Measurements from ENCODE around the gene MARCHF9. TPM values are rescaled to one million over a fixed set of nuclear protein-coding genes. Genes with fewer than 3 reads are reported as not detected.

The MARCHF9 gene
- total and polyA plus RNA-seq, 11 donors = 11.3 to 18.9 (median 13.6) TPM

DNA sequence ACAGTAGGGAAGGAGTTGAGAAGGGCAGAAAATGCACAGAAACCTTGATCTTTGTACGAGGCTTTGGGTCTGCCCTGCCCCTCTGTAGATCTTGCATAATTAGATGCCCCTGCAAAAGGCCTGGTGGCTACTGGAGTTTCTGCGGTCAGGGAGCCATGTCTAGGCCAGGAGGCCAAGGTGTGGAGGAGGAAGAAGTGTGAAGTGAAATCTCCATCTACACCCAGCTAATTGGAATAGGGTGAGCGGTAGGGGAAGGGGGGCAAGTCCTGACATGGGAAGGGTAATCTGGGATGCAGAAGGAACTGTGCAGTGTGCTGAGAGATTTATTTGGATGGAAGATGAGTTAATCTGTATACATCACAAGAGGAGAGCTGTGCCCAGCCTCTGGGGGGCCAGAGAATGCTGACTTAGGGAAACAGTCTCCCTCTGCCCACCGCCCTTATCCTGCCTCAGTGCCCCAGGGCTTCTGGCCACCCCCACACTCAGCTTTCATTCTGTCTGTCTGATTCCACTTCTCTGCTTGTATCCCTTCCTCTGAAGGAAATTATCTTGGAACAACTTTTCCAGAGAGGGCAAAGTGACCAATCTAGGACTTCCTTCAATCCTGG is 6.6 kb downstream of the MARCHF9 start:
- TF ChIP-seq, protein P1, sequence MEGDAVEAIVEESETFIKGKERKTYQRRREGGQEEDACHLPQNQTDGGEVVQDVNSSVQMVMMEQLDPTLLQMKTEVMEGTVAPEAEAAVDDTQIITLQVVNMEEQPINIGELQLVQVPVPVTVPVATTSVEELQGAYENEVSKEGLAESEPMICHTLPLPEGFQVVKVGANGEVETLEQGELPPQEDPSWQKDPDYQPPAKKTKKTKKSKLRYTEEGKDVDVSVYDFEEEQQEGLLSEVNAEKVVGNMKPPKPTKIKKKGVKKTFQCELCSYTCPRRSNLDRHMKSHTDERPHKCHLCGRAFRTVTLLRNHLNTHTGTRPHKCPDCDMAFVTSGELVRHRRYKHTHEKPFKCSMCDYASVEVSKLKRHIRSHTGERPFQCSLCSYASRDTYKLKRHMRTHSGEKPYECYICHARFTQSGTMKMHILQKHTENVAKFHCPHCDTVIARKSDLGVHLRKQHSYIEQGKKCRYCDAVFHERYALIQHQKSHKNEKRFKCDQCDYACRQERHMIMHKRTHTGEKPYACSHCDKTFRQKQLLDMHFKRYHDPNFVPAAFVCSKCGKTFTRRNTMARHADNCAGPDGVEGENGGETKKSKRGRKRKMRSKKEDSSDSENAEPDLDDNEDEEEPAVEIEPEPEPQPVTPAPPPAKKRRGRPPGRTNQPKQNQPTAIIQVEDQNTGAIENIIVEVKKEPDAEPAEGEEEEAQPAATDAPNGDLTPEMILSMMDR (IDR thresholded peaks at IDR 0.05) = no peak
- ATAC-seq (no peak), DNase-seq (no peak)
- no peaks in the 10 kb centered on the region for H3K9me3 ChIP-seq
- intact Hi-C loops (cut with DNase I) = no loop called here
- H3K36me3 ChIP-seq = peaks cover 0 to 23% (median 15%) of the 10 kb centered on the region in 9 donors
- H3K4me3 ChIP-seq = no peak overlapping the region
- H3K27ac ChIP-seq = no peak overlapping the region
- WGBS, 4 donors = 89 to 95% (median 93%) methylated on average over 4 of the region's 4 CpGs
- peaks cover 9 to 44% (median 34%) of the 10 kb centered on the region in 9 donors for H3K27me3 ChIP-seq
- peaks cover 8 to 32% (median 20%) of the 10 kb centered on the region in 12 donors for H3K4me1 ChIP-seq

DNA sequence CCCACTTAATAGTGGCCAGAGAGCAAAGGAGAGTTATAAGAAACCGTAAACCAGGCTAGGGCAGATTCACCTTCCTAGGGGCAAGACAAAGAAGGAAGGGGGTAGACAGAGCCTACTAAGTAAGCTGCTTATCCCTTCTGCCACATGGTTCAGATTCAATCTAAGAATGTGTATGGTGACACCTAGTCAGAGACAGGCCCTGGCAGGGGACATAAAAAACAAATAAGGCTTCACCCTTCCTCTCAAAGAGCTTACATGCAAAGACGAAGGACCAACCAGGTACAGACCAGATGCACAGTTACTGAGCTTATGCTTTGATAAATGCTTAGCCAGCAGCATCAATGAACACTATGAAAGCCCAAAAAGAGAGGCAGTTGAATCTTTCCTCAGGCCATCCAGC is 7.6 kb downstream of the MARCHF9 start:
- peaks cover 10 to 34% (median 25%) of the 10 kb centered on the region in 12 donors for H3K4me1 ChIP-seq
- H3K9me3 ChIP-seq = no peaks in the 10 kb centered on the region
- H3K36me3 ChIP-seq = peaks cover 0 to 18% (median 15%) of the 10 kb centered on the region in 9 donors
- no peak overlapping the region for H3K4me3 ChIP-seq
- WGBS, 4 donors = 87 to 96% (median 94%) methylated on average over 2 of the region's 2 CpGs
- no peak for TF ChIP-seq POLR2A (IDR thresholded peaks at IDR 0.05)
- TF ChIP-seq, protein P1 (IDR thresholded peaks at IDR 0.05) = no peak
- H3K27ac ChIP-seq = no peak overlapping the region
- intact Hi-C loops (cut with DNase I) = no loop called here
- peaks cover 9 to 47% (median 37%) of the 10 kb centered on the region in 9 donors for H3K27me3 ChIP-seq
- DNase-seq = no peak
- ATAC-seq = no peak

DNA sequence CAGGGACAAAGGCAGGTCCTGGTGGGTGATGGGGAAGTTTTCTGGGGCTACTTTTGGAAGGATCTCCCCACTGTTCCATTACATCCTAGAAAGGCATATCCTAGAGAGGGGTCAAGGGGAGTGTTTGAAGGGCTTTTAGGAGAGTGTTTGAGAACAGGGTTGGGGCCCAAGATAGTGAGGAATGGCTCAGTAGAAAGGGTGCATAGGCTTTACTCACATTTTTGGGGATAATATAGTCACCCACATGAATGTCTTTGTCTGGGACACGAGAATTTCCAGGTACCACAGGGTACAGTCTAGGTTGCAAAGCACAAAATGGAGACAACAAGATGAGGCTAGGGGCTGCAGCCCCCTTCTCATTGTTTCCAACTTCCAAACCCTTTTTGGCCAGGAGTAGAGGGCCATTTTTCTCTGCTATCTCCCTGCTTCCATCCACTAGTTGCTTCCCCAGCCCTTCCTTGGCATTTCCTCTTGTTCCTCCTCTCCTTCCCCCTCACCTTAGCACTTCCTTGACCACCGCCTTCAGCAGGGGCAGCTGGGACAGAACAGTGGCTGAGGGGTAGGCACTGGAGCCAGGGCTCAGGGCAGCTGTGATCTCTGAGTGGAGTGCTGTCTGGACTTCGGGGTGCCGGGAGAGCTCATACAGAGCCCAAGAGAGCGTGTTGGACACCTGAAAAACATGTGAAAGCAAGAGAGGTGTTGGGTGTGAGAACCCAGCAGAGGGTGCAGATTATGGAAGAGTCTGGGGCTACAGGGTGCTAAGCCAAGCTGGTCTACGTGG is 9.2 kb downstream of the MARCHF9 start:
- ATAC-seq (no peak), DNase-seq (no peak)
- TF ChIP-seq, protein P1 (IDR thresholded peaks at IDR 0.05) = no peak
- TF ChIP-seq POLR2A (IDR thresholded peaks at IDR 0.05) = no peak
- H3K4me3 ChIP-seq = peak overlapping the region in 1 of 12 donors; percentile 61
- no peaks in the 10 kb centered on the region for H3K9me3 ChIP-seq
- intact Hi-C loops (cut with DNase I) = no loop called here
- H3K4me1 ChIP-seq = peaks cover 10 to 35% (median 25%) of the 10 kb centered on the region in 12 donors
- peaks cover 0 to 10% (median 3%) of the 10 kb centered on the region in 9 donors for H3K36me3 ChIP-seq
- H3K27ac ChIP-seq = no peak overlapping the region
- WGBS, 4 donors = 69 to 80% (median 72%) methylated on average over 6 of the region's 6 CpGs
- H3K27me3 ChIP-seq = peaks cover 9 to 47% (median 37%) of the 10 kb centered on the region in 9 donors

DNA sequence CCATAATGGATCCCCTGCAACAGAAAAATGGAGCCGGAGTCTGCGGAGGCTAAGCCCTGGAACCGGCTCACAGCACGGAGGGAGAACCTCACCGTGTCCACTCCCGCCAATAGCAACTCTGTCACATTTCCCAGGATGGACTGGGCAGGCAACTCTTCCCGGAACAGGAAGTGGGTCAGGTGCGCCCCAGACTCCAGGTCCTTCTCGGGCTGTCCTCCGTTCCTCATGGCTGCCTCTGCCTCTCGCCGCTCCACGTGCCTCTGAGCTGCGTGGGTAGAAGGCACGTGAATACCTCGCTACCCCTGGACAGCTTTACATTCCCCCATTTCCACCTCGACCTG is 9.7 kb downstream of the MARCHF9 start:
- DNase-seq (no peak), ATAC-seq (no peak)
- TF ChIP-seq, protein P1 (IDR thresholded peaks at IDR 0.05) = no peak
- no peak for TF ChIP-seq POLR2A (IDR thresholded peaks at IDR 0.05)
- intact Hi-C loops (cut with DNase I) = no loop called here
- Histone ChIP-seq H3K27ac (no peak overlapping the region), H3K9me3 (no peaks in the 10 kb centered on the region), H3K36me3 (peaks cover 0 to 13% (median under 1%) of the 10 kb centered on the region in 9 donors), H3K4me1 (peaks cover 10 to 35% (median 25%) of the 10 kb centered on the region in 12 donors), H3K27me3 (peaks cover 9 to 47% (median 37%) of the 10 kb centered on the region in 9 donors), H3K4me3 (peak overlapping the region in 11 of 12 donors; percentile 3 to 61 (median 38))
- WGBS, 4 donors = 17 to 31% (median 17%) methylated on average over 10 to 17 of the region's 17 CpGs
